CD4-positive, alpha-beta T cell treated with Interleukin-21 for 1 hour (primary cell): ENCODE data around the gene GALNT18.

Experiments
- DNase-seq: peaks from one replicate; pipeline ENCODE4 v3.0.0-alpha.2; 2020

GALNT18 gene

DNA sequence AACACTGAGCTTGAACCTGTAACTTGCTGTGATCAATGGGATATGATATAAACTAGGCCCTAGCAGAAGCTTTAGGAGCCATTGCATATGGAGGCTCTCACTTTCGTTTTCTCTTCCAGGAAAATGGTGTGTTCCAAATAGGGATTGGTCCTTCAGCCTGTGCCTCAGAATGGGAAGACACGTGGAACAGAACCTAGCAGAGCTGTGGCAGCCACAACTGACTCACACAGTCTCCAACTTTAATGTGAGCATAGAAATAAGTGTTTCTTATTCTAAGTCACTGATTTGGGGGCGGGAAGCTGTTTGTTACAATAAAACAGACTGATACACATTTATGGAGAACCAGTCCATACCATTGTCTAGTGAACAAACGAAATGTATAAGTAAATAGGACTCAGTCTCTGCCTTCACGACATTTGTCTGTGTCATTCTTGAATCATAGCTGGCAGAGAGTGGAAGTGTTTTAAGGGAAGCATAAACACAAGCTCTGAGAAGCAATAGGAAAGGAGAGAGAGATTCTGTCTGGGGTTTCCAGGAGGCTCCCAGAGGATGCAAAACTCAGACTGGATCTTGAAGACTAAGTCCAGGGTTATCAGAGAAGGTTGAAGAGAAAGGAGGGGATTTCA lies 97.3 kb downstream of the GALNT18 start:
- no peak for DNase-seq

DNA sequence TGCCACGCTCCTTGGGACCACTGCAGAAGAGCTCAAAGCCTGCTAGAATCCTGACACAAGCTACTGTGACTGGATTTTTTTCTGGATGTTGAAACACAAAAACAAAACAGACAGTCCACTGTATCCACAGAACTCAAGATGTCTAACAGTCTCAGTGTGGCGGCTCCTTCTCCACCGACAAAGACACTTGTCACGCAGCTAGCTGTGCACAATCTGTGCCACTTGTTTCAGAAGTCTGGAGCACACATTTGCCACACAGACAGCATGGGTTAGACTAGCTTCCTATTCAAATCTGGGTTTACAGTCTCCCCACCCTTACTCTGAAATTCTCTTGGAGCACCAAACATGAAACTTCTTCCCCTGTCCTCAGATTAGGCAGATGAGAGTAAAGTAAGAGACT lies 99.2 kb downstream of the GALNT18 start:
- no peak for DNase-seq

DNA sequence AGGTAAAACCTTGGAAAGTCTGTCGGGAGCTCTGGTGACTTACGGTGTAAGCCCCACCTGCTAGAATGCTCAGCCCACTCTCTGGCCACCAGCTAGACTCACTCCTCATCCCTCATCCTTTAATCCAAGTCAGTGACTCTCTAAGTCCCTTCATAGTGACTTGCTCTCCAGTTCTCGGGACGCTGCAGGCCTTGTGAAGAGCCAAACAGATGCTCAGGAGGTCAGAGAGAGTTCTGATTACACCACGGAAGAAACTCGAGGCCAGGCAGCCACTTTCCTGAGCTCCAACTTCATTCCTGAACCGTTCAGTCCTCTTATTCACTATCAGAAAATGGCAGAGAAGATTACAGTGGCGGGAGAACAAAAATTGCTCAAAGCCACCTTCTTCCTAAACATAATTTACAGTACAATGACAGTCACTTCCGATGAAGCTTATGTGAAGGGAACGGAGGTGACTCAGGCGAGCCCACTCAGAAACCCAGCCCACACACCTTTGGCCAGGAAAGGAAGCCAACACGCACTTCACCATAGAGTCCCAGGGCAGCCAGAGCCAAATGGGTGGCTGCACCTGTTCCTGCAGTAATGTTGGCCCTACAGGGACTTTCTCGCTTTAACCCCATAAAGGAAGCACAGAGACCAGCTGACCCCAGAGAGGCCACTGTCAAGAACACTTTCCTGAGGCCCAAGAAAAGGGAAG lies 100.4 kb downstream of the GALNT18 start:
- no peak for DNase-seq

DNA sequence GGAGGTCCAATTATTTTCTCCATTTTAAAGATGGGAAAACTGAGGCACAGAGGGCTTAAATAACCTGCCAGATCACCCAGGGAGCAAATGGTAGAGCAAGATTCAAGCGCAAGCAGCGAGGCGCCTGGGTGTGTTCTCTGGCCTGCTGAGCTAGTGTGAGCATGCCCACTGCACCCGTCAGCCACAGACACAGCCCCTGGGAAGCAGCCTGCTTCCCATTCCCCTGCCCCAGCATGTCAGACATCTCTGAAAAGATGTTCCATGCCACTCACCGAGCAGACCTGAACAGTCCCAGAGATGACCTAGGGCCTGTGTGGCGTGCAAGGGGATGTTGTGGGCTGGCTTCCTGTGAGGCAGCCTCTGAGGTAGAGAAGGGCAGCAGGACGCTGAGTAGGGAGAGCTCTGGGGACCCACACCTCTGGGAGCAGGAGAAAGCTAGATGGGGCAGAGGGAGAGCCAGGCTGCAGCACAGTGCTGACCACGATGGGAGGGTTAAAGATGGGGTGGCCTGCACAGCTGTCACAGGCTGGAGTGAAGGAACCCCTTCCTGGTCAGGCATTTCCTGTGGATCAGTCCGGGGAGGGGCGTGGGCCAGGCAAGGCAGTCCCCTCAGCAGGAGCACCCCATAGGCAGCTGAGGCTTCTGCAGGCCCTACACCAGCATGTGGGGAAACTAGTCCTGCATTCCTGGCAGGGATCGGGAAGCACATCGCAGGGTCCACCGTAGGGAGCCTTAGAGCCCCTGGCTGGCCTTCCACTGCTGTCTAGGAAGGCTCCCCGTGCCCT lies 101.4 kb downstream of the GALNT18 start:
- no peak for DNase-seq

DNA sequence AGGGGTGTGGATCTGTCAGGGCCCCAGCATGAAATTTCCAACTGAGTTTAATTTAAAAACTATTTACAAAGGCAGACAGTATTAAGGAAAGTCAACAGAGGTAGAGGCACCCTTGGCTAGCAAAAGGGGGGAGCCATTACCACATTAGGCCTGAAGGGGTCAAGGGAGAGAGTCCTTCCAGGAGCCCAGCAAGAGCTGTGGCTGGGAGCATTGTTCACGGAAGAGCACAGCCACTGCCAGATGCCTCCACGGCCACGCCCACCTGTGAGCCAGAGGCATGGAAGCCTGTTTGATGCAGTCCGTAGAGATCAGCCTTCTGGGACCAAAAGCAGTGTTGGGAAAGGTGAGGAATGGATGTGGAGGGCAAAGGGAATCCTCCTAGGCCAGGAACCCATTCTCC lies 102.6 kb downstream of the GALNT18 start:
- no peak for DNase-seq

DNA sequence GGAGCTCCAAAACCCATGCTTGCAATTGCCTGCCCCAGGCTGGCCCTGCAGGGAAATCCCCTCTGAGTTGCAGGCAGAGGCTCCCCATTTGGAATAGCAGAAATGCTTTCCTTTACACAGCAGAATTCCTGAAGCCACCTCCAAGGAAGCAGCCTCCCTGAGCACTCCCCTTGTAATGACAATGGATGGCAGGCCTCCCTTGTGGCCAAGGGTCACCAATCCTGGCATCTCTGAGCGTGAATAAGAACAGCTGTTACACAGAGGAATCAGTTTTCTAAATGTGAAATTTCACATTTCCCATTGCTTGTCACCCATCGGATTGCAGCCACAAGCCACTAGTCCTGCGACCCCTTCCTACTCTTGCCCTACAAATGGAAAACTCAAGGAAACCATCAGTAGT lies 107.6 kb downstream of the GALNT18 start:
- DNase-seq: no peak

DNA sequence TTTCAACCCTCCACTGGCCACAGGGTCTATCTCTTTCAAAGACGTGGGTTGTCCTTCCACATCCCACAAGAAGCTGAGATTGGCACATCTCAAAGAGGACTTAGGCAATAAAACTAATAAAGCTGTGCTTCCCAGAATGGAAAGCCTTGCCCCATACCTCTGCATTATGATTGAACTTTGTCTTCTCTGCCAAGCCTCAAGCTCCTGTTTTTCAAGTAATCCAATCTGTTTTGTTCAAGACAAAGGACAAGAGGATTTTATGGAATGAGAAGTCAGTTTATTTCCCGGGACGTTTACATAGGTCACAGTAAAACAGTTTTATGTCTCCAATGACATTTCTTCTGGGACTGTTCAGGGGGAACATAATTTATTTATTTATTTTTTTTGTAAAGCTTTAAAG lies 108.4 kb downstream of the GALNT18 start:
- DNase-seq: no peak

DNA sequence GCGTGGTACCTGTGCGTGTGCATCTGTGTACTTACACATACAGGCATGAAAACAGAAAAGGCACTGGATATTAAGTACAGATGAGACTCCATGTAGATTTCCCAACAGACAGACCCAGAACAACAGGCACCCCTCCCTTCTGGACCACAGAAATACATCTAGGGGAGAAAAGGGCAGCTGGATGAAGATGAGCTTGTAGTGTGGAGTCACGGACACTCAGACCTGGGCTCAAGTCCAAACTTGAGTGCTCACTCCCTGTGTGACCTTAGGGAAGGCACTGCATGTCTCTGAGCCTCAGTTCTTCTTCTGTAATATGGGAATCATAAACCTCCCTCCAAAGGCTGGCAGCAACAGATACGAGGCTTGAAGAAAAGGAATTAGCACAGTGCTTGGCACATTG lies 108.9 kb downstream of the GALNT18 start:
- no peak for DNase-seq

DNA sequence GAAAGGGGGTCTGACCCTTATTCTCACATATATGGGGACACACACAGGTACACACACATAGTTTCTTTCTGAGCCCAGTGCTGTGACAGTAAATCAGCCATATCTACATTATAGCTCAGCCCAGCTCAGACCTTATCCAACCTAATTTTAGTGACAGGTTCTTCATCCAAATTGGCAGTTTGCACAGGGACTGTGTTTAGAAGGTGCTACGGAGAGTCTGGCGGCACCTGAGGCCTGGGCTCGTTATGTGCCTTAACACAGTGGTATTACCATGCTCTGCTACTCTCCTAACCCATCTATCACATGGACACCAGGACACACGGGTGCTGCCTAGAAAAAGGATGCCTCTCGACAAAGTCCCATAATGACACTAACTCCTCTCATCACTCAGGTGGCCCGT lies 109.3 kb downstream of the GALNT18 start:
- no peak for DNase-seq

DNA sequence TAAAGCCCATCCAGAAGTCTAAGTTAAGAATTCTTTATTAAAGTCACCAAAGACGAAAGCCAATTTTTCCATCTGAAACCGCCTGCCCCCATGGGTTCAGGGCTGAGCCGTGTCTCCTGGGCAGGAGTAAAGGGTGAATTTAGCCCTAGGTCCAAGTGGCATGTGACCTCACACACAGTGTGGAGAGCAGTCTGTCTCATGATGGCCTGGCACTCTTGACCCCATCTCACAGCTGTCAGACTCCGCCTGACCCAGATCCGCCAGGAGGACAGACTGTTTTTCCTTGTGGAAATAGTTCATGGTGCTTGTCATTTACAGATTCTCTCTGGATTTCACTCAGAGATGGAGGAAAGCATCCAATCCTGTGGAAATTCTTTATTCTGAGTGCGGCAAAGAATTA lies 109.7 kb downstream of the GALNT18 start:
- DNase-seq: no peak

DNA sequence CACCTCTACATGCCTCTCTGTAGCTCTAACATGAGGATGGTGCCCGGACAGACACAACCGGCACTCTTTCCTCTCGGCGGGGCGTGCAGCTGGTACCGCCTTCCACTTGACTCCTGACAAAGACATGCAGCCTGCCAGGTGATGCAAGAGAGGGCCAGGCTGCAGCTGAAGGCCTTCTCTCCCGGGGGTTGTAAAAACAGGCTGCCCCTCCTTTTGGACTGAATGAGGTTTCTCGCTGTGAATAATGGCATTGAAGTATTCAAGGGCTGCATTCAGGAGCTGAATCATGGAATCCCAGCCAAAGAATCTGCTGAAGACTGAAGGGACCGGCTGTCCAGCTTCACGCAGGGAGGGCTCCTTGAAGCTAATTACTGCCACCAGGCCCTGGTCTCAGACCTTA lies 110.9 kb downstream of the GALNT18 start:
- DNase-seq: no peak

DNA sequence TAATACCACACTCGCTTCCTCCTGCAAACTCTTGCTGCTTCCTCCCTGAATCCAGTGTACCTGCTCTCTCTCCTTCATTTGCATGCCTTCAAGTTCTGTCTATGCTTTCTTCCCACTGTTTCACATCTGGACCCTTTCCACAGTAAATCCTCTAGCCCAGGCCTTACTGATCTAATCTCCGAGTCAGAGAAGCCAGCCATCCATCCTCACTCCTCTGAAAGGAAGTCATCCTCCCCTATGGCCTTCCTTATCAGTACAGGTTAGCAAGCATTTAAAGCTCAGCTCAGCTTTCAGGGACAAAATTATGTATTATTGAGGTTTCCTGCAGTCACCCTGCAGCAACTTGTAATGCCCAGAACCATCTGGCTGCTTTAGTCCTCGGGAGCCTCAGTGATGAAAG lies 116.1 kb downstream of the GALNT18 start:
- DNase-seq: no peak

DNA sequence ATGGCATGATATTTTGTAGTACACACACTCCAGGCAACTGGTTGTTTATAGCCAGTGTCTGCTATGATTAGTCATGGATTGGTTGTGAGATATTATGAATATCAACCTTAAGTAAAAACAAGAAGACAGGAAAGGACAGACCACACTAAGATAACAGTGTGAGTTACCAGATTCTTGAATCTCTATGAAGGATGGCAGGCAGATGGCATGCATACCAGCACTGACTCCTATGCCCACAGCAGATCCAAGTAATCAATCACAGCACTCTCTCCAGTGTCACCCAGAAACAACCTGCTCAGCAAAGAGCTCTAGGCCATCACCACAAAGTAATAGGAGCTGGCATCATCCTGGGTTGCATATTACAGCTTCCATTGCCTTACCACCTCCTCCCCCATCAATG lies 116.6 kb downstream of the GALNT18 start:
- no peak for DNase-seq

DNA sequence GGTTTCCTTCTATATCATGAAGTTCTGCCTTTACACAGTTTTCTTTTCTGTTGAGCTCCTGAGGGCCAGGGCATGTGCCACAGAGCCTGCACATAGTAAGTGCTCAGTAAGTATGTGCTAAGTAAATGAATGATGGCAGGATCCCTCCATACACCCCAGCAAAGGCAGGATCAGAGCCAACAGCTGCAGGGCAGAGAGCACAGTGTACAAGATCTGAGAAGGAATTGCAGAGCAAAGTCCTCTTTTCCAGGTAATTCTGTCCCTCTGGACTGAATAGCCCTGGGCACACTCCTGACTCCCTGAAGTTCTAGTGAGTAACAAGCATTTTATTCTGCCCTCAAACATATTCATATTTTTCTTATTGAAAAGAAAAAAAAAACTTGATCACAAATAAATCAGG lies 117.7 kb downstream of the GALNT18 start:
- DNase-seq: no peak

DNA sequence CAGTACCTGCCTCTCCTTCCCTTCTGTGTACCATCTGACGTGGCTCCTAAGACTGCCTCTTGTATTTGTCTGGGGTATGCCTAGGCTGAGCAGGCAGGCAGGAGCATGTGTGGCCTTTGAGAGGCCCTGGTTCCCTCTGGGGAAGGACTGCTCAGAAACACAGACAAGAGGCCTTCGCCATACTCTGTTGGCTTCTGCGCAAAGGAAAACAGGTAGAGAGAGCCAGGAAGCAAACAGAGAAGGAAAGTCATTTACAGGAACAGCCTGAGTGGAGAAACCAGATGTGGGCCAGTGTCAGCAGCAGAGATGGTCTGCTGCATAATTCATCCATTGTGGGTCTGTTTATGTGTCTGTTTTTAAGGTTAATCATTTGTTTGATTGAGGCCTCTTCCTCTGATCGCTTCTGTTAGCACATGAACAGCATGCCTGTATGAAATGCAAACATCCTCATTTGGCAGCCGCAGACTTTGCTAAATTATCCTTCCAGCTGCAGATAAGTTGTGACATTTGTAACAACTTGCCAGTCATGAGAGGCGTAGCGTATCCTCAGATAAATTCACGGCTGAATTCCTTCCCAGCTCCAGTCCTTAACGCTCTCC lies 119.4 kb downstream of the GALNT18 start:
- no peak for DNase-seq

DNA sequence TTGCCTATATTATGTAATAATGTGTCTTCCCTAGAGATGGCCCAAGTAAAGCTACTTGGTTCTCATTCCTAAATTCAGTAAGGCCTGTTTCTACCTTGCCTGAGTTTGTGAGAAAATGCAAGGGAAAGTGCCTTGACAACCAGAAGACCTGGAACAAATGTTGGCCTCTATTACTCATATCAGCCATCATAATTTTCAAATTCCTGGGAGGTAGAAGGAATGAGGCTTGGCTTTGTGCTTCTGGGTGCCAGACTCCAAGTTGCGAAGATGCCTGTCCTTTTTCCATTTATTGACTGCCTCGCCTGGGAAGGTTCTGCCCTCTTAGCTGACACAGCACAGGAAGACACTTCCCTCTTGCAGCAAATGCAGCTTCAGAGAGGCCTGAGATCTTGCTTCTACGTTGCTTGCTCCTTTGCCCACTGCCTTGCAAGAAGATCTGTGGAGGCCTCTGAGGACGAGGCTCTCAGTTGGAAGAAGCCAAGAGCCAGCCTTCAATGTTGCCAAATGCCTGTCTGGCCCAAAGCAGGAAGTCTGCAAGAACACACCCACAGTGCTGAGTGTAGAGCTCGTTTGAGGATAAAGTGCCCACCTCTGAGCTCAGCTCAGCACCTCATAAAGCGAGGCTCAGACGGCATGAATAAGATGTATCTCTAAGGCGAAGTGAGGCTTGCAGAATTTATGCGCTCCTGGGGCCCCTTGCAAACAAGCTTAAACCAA lies 120.1 kb downstream of the GALNT18 start:
- DNase-seq: no peak

DNA sequence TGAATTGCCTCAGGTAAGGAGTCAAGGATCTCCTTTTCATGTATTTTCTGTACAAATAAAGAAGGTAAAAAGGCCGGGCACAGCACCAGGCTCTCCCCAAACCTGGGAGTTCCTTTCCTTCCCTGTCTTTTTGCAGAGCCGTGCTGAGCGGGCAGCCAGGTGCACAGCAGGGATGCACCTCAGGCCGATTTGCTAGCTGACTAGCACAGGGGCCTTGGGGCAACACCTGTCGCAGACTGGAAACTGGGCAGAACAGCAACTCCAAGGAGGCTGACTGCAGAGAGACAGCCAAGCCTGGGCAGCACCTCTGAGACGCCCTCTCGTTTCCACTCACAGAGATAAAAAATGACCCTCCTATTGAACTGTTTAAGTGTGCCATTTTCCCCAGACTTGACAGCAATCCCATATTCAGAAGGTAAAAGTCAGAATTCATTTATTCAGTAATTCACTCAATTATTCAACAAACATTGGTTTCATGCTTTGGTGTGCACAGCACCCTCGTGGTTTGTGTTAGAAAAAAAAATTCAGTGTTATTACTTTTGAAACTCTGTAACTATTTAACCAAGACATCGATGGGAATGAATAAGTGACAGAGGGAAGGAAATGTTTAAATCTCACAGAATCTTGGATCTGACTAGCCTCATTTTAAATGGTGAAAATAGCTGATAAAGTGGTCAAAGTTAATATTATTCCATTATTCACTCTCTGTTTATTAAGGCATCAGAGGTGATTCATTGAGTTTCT lies 120.9 kb downstream of the GALNT18 start:
- no peak for DNase-seq

DNA sequence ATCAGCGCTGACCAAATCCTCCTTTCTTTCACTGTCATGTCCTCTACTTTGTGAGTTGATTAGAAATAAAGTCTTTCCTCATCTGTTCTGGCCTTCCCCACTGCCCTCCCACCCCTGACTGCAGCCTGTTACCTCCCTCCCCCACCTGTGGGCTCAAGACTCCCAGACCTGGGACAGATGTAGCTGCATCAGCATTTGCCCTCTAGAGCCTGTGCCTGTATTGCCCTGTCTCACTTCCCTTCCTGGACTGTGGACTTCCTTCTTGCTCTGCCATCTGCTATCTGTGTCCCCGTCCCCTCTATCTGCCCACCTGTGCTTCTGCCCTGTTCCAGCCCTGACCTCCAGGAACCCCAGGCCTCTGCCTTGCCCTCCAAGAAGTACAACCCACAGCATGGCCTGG lies 122.5 kb downstream of the GALNT18 start:
- no peak for DNase-seq

DNA sequence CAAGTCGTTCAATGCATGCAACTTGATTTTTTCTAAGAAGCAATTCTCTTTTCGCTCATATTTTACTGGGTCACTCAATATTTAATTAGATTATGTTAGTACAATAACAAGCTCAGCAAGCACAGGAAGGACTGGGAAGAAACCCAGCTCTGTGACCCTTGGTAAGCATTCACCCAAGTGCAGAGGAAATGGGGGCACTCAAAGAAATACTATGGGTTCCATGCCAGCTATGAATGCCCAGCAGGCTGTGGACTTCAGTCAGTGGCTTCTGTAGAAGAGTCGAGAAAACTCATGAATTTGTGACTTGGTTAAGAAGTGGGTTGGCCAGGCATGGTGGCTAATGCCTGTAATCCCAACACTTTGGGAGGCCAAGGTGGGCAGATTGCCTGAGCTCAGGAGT lies 123.6 kb downstream of the GALNT18 start:
- DNase-seq: no peak

DNA sequence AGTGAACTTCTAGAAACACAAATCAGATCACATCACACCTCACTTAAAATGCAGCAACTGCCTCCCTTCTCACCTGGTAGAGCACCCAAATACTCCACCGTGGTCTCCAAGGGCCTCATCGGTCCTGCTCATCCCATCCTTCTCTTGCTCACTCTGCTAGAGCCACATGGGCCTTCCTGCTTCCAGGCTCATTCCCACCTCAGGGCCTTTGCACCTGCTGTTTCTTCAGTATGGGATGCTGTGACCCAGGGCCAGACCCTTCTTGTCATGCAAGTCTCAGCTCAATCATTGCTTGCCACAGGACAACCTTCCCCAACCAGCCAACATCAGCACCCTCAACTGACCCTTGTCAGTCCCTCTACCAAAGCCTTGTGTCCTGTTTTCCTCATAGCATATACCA lies 124.9 kb downstream of the GALNT18 start:
- no peak for DNase-seq

DNA sequence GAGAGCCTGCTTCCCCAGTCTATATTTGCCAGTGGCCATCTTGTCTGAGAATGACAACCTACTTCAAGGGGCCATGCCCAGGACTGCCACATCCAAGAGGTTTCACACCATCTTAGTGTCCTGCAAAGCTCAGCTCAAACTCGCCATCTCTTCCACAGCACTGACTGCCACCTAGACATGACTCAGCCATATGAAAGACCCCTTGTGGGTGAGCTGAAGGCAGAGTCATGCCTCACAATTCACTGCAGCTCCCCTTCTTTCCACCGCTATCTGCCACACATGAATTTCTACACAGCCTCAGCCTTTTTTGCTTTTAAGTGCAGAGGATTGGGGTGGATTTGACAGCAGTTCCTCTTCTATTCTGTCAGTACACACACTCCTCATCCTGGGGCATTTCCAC lies 127.5 kb downstream of the GALNT18 start:
- no peak for DNase-seq

DNA sequence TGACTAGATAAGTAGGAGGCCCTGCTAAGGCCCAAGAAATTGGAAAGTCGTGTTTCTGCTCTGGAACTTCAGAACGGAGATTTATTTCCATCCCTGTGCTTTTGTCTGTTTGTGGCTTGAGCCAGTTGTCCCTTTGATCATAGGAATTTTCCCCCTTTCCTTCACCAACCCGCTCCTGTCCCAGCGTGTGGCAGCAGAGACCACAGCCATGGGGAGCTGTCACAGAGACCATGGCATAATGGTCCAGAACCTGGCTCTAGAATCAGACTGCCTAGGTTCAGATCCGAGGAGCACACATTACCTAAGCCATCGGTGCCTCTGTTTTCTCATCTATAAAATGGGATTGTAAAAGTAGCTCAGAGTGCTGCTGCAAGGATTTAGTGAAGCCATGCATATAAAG lies 128.1 kb downstream of the GALNT18 start:
- no peak for DNase-seq

DNA sequence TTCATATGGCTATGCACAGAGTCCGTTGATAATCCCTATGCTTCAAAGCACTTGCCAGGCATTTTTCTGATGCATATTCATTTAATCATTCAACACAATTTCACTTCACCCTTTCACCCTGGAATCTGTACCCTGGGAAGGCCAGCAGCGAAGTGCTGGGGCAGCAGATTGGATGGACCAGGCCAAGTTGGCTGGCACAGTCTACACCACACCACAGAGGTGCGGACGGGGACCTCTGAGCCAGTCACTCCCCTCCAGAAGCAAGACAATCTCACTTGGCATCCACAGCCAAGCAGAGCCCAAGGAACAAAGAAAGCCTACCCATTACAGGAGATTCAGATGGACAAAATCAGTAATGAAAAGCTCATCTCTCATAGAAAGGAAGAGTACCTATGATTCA lies 130.2 kb downstream of the GALNT18 start:
- no peak for DNase-seq
